Common myeloid progenitor, CD34-positive (primary cell): ENCODE measurements around the gene CMTM4.
"Not testable (repeated sequence)": the region's sequence is repeated elsewhere in the genome, so short reads cannot be mapped to it uniquely, and the experiment has no call there.

ENCODE experiments used
- CTCF ChIA-PET: fragments of 350-600 bp; sonication (Branson Sonifier 250); formaldehyde crosslinking; loops from one replicate; lab custom pipeline; 2021; ENCODE audit warnings: antibody characterized with exemption; lab: Charles Lee
- POLR2A ChIA-PET: fragments of 350-600 bp; sonication (Branson Sonifier 250); formaldehyde crosslinking; loops from one replicate; lab custom pipeline; 2021; ENCODE audit warnings: antibody characterized with exemption; lab: Charles Lee
- DNase-seq, 3 donors: peaks; one replicate each; pipeline versions ENCODE4 v3.0.0 to v3.0.0-alpha.2; 2013
- H3K27ac ChIP-seq, 2 experiments: 1 replicate in 1 of 2; 2 replicates in 1 of 2; pipeline ENCODE4 v1.7.0; 2013; ENCODE audit warnings: inconsistent platforms in 2 of 2, low read length in 2 of 2, mild to moderate bottlenecking in 2 of 2, low read depth in 1 of 2, moderate library complexity in 1 of 2; ENCODE audit not compliant: severe bottlenecking in 2 of 2, insufficient read depth in 1 of 2, poor library complexity in 1 of 2
- H3K27me3 ChIP-seq, 5 experiments: replicated peaks in 2 of 5; 1 replicate in 3 of 5; 2 replicates in 2 of 5; pipeline versions ENCODE4 v1.6.1 to v1.7.0; 2013; ENCODE audit warnings: low read length in 4 of 5, mild to moderate bottlenecking in 2 of 5, moderate library complexity in 2 of 5, inconsistent platforms in 1 of 5; ENCODE audit not compliant: insufficient read depth in 5 of 5, control insufficient read depth in 4 of 5
- H3K36me3 ChIP-seq, 4 experiments: 1 replicate in 2 of 4; 2 replicates in 2 of 4; pipeline versions ENCODE4 v1.6.1 to v1.7.0; 2013; ENCODE audit warnings: low read length in 3 of 4, control low read depth in 1 of 4, mild to moderate bottlenecking in 1 of 4; ENCODE audit not compliant: control insufficient read depth in 4 of 4, insufficient read depth in 4 of 4
- H3K4me1 ChIP-seq, 4 experiments: 1 replicate in 3 of 4; 2 replicates in 1 of 4; pipeline versions ENCODE4 v1.6.1 to v1.7.1; 2013; ENCODE audit warnings: low read length in 3 of 4, mild to moderate bottlenecking in 3 of 4, control low read depth in 1 of 4, inconsistent platforms in 1 of 4, moderate library complexity in 1 of 4; ENCODE audit not compliant: control insufficient read depth in 4 of 4, insufficient read depth in 4 of 4; ENCODE audit errors: control extremely low read depth in 1 of 4
- H3K4me3 ChIP-seq, 7 experiments: 1 replicate in 4 of 7; 2 replicates in 3 of 7; pipeline versions ENCODE4 v1.5.1 to v1.7.0; 2013; ENCODE audit warnings: mild to moderate bottlenecking in 7 of 7, low read length in 6 of 7, moderate library complexity in 6 of 7, inconsistent platforms in 2 of 7, low read depth in 2 of 7, control low read depth in 1 of 7; ENCODE audit not compliant: insufficient read depth in 4 of 7, control insufficient read depth in 1 of 7; ENCODE audit errors: extremely low read depth in 1 of 7
- H3K9me3 ChIP-seq, 5 experiments: 1 replicate in 4 of 5; 2 replicates in 1 of 5; pipeline versions ENCODE4 v1.6.1 to v1.7.1; 2013; ENCODE audit warnings: low read length in 4 of 5, mild to moderate bottlenecking in 2 of 5, inconsistent platforms in 1 of 5, low read depth in 1 of 5, moderate library complexity in 1 of 5; ENCODE audit not compliant: control insufficient read depth in 4 of 5, insufficient read depth in 2 of 5; ENCODE audit errors: control extremely low read depth in 1 of 5
- WGBS: methylation state at CpG from one replicate; pipeline ENCODE4 v1.1.5; 2013; ENCODE audit not compliant: insufficient coverage; 5-methylcytosine and 5-hydroxymethylcytosine counted together

CMTM4 gene

DNA sequence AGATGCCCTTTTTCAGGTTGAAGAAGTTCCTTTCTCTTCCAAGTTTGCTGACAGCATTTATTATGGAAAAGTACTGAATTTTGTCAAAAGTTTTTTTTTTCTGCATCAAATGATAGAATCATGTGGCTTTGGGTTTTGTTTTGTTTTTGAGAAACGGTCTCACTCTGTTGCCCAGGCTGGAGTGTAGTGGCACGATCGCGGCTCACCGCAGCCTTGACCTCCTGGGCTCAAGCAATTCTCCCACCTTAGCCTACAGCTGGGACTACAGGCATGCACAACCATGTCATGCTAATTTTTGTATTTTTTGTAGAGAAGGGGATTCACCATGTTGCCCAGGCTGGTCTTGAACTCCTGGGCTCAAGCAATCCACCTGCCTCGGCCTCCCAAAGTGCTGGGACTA lies 7.3 kb downstream of the CMTM4 start:
- ChIA-PET CTCF (no interaction called here), POLR2A (no interaction called here)

DNA sequence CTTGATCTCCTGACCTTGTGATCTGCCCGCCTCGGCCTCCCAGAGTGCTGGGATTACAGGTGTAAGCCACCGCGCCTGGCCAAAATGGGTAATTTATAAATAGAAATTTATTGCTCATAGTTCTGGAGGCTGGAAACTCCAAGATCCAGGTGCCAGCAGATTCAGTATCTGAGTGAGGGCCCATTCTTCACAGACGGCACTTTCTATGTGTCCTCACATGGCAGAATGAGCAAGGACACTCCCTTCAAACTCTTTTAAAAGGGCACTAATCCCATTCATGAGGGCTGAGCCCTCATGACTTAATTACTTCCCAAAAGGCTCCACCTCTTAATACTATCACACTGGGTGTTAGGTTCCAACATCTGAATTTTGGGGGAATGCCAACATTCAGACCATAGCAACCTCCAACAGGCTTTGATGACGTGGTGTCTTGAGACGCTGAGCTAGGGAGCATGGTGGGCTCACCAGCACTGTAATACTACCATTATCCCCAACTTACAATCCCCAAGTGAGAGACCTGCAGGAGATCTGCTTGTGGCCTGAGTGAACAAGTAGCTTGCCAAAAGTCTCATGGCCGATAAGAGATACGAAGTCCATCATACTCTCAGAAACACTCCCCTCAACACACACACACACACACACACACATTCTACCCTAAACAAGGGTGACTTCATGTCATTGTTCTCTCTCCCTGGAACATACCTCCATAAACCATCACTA lies 8.5 kb downstream of the CMTM4 start:
- POLR2A ChIA-PET, result no interaction called here
- no peaks in the 10 kb centered on the region for H3K4me1 ChIP-seq
- DNase-seq, result no peak
- H3K4me3 ChIP-seq, result no peak overlapping the region
- H3K27ac ChIP-seq, result no peak overlapping the region
- H3K27me3 ChIP-seq, result no peaks in the 10 kb centered on the region
- 100% methylated on average over 7 of the region's 9 CpGs for WGBS
- CTCF ChIA-PET, result interaction anchor here (1.1 kb wide), 1 partner anchor 17 kb away, joined by 3 read pairs; no protein-coding TSS in a partner anchor
- H3K36me3 ChIP-seq, result no peaks in the 10 kb centered on the region
- H3K9me3 ChIP-seq, result no peaks in the 10 kb centered on the region

More for the DNA sequence above, 7.3 kb downstream of the CMTM4 start:
- no peak overlapping the region for H3K27ac ChIP-seq
- no peaks in the 10 kb centered on the region for H3K4me1 ChIP-seq
- H3K4me3 ChIP-seq, result no peak overlapping the region
- WGBS, result 100% methylated on average over 4 of the region's 6 CpGs
- no peak for DNase-seq
- no peaks in the 10 kb centered on the region for H3K36me3 ChIP-seq
- H3K27me3 ChIP-seq, result no peaks in the 10 kb centered on the region
- no peaks in the 10 kb centered on the region for H3K9me3 ChIP-seq

DNA sequence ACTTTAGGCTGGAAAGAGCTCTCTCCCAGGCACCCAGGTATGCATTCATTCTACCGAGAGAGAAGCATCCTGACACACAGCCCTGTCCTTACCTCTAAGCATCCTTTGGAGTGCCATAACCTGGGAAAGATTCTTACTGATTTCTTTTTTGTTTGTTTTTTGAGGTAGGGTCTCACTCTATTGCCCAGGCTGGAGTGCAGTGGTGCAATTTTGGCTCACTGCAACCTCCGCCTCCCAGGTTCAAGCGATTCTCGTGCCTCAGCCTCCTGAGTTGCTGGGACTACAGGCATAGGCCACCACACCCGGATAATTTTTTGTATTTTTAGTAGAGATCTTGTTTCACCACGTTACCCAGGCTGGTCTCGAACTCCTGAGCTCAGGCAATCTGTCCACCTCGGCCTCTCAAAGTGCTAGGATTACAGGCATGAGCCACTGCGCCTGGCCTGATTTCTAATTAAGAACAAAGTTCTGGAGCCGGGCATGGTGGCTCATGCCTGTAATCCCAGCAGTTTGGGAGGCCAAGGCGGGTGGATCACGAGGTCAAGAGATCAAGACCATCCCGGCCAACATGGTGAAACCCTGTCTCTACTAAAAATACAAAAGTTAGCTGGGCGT lies 10.9 kb downstream of the CMTM4 start:
- POLR2A ChIA-PET, DNase-seq, H3K27ac ChIP-seq, H3K4me1 ChIP-seq, H3K36me3 ChIP-seq, H3K27me3 ChIP-seq, H3K9me3 ChIP-seq, H3K4me3 ChIP-seq: not testable (repeated sequence)
- CTCF ChIA-PET, result interaction anchor here (0.6 to 1.5 kb wide), 3 partner anchors 10 to 59 kb away, joined by 3 to 4 read pairs (median 3); no protein-coding TSS in a partner anchor
- WGBS, result 95% methylated on average over 12 of the region's 14 CpGs

DNA sequence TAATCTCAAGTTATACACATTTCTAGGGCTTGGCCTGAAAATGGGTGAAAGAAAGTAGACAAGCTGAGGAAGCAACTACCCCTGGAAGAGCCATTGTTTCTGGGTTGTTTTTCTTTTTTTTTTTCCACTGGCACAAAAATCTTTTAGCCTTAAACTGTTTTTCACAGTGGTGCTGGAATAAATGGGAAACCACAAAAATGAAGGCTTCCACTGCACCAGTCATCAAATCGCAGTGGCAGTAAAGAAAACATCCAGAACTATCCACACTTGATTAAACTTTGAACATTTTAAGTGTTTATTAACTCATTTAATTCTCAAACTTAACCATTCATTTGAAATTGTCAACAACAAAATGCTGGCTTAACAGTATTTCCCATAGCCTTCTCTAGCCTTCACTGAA lies 14.3 kb downstream of the CMTM4 start:
- CTCF ChIA-PET, result interaction anchor here (2.1 kb wide), 1 partner anchor 19 kb away, joined by 4 read pairs; no protein-coding TSS in a partner anchor

DNA sequence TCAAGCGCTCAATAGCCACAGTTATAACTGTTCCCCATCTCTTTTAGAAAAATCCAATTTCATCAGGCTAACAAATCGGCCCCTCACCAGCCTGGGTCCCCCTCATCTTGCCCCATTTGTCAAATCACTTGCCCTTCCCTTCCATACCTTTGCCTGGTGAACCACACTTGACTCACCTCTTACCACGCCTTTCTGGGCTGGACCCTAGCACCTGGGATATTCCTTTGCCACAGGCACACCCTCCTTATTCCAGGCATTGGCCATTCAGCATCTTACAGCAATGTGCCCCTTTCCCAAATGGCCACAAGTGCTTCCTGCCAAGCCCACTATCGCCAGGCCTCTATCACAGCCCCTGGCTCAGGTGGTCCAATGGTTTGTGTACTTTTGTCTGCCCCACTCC lies 14.9 kb downstream of the CMTM4 start:
- Histone ChIP-seq H3K9me3 (no peaks in the 10 kb centered on the region), H3K27me3 (no peaks in the 10 kb centered on the region), H3K36me3 (peaks cover 0 to 4% (median 0%) of the 10 kb centered on the region in 4 experiments), H3K4me3 (no peak overlapping the region), H3K4me1 (peaks cover 0 to 3% (median 0%) of the 10 kb centered on the region in 4 experiments), H3K27ac (no peak overlapping the region)
- ChIA-PET CTCF (no interaction called here), POLR2A (no interaction called here)
- WGBS, result 98% methylated on average over 4 of the region's 4 CpGs
- no peak for DNase-seq

More for the DNA sequence above, 14.3 kb downstream of the CMTM4 start:
- H3K4me1 ChIP-seq, result peaks cover 0 to 3% (median 0%) of the 10 kb centered on the region in 4 experiments
- no peaks in the 10 kb centered on the region for H3K27me3 ChIP-seq
- POLR2A ChIA-PET, result no interaction called here
- no peaks in the 10 kb centered on the region for H3K9me3 ChIP-seq
- 60% methylated on average over 1 of the region's 1 CpG for WGBS
- no peak overlapping the region for H3K4me3 ChIP-seq
- H3K27ac ChIP-seq, result no peak overlapping the region
- peaks cover 0 to 4% (median 0%) of the 10 kb centered on the region in 4 experiments for H3K36me3 ChIP-seq
- no peak for DNase-seq

DNA sequence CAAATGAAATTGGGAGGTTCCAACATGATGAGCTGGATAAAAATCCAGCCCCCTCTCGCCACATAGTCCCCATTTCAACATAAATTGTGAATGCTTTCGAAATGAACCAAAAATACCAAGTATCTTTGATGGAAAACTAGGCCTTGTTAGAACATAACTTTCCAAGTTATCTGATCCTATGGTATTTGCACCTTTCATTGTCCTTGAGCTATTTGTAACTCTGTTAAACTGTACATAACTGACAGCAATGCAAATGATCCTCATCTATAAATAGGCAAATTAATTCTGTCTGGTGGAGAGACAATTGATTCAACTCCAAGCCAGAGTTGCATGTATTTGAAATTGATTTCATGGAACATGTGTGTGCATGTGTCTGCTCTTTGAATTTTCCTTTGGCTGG lies 18.2 kb downstream of the CMTM4 start:
- peaks cover 0 to 3% (median 1%) of the 10 kb centered on the region in 4 experiments for H3K4me1 ChIP-seq
- no peak overlapping the region for H3K27ac ChIP-seq
- WGBS, result 100% methylated on average over 2 of the region's 2 CpGs
- ChIA-PET CTCF (interaction anchor here (1.0 to 1.6 kb wide), 2 partner anchors 20 to 28 kb away, joined by 3 to 6 read pairs; no protein-coding TSS in a partner anchor), POLR2A (no interaction called here)
- H3K27me3 ChIP-seq, result no peaks in the 10 kb centered on the region
- peaks cover 0 to 5% (median 2%) of the 10 kb centered on the region in 4 experiments for H3K36me3 ChIP-seq
- H3K9me3 ChIP-seq, result no peaks in the 10 kb centered on the region
- DNase-seq, result no peak
- H3K4me3 ChIP-seq, result no peak overlapping the region

DNA sequence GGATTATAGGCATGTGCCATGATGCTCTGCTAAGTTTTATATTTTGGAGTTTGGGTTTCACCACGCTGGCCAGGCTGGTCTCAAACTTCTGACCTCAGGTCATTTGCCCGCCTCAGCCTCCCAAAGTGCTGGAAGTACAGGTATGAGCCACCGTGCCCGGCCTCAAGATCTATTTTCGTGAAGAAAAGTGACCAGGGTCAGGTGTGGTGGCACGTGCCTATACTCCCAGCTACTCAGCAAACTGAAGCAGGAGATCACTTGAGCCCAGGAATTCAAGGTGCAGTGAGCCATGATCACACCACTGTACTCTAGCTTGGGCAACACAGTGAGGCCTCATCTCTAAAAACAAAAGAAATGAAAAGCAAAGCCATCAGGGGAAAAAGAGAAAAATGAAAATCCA lies 18.7 kb downstream of the CMTM4 start:
- ChIA-PET CTCF (interaction anchor here (0.6 to 1.6 kb wide), 3 partner anchors 20 to 154 kb away, joined by 3 to 6 read pairs (median 3); no protein-coding TSS in a partner anchor), POLR2A (no interaction called here)
- 100% methylated on average over 6 of the region's 6 CpGs for WGBS
- no peak overlapping the region for H3K4me3 ChIP-seq
- DNase-seq, result no peak
- H3K27ac ChIP-seq, result no peak overlapping the region
- H3K4me1 ChIP-seq, result peaks cover 0 to 3% (median 1%) of the 10 kb centered on the region in 4 experiments
- H3K36me3 ChIP-seq, result peaks cover 0 to 5% (median 2%) of the 10 kb centered on the region in 4 experiments
- no peaks in the 10 kb centered on the region for H3K27me3 ChIP-seq
- no peaks in the 10 kb centered on the region for H3K9me3 ChIP-seq
